ENCODE results near the gene CCDC85C.
"Not testable (repeated sequence)": the region's sequence is repeated elsewhere in the genome, so short reads cannot be mapped to it uniquely, and the experiment has no call there.

CCDC85C gene

GRCh38 chr14:99603471-99604277, at the start of gene CCDC85C:
TSS of gene CCDC85C (minus strand) at chr14:99604207. CDS start at chr14:99603959, 248 bp downstream.
- no peak for DNase-seq (ENCODE audit: low spot score)

GRCh38 chr14:99651953-99652746, 48.1 kb upstream of the CCDC85C start:
- DNase-seq (ENCODE audit: low spot score) = no peak

GRCh38 chr14:99650189-99650588, 46.2 kb upstream of the CCDC85C start:
- DNase-seq (ENCODE audit: low spot score) = no peak

- no peak for DNase-seq (ENCODE audit: low spot score)
Measured at GRCh38 chr14:99649643-99650042, 45.6 kb upstream of the CCDC85C start.

GRCh38 chr14:99649219-99649618, 45.2 kb upstream of the CCDC85C start:
- DNase-seq (ENCODE audit: low spot score) = no peak

GRCh38 chr14:99648027-99648784, 44.2 kb upstream of the CCDC85C start:
- DNase-seq (ENCODE audit: low spot score) = no peak

- no peak for DNase-seq (ENCODE audit: low spot score)
Measured at GRCh38 chr14:99647411-99647810, 43.4 kb upstream of the CCDC85C start.

GRCh38 chr14:99645545-99646505, 41.8 kb upstream of the CCDC85C start:
- no peak for DNase-seq (ENCODE audit: low spot score)

GRCh38 chr14:99644723-99645544, 40.9 kb upstream of the CCDC85C start, which contains the start of gene HHIPL1:
TSS of gene HHIPL1 (plus strand) at chr14:99645129. CDS start at chr14:99645208, 79 bp downstream.
- no peak for DNase-seq (ENCODE audit: low spot score)

- DNase-seq (ENCODE audit: low spot score) = no peak
Measured at GRCh38 chr14:99644035-99644587, 40.1 kb upstream of the CCDC85C start.

- no peak for DNase-seq (ENCODE audit: low spot score)
Measured at GRCh38 chr14:99643343-99643742, 39.3 kb upstream of the CCDC85C start.

GRCh38 chr14:99642771-99643170, 38.8 kb upstream of the CCDC85C start:
- DNase-seq (ENCODE audit: low spot score) = not testable (repeated sequence)

- no peak for DNase-seq (ENCODE audit: low spot score)
Measured at GRCh38 chr14:99637624-99638023, 33.6 kb upstream of the CCDC85C start.

GRCh38 chr14:99636487-99636886, 32.5 kb upstream of the CCDC85C start:
- no peak for DNase-seq (ENCODE audit: low spot score)

- DNase-seq (ENCODE audit: low spot score) = no peak
Measured at GRCh38 chr14:99635116-99635515, 31.1 kb upstream of the CCDC85C start.

GRCh38 chr14:99634443-99634842, 30.4 kb upstream of the CCDC85C start:
- DNase-seq (ENCODE audit: low spot score) = no peak

GRCh38 chr14:99633918-99634317, 29.9 kb upstream of the CCDC85C start:
- no peak for DNase-seq (ENCODE audit: low spot score)

GRCh38 chr14:99633141-99633540, 29.1 kb upstream of the CCDC85C start:
- no peak for DNase-seq (ENCODE audit: low spot score)

GRCh38 chr14:99632410-99633035, 28.5 kb upstream of the CCDC85C start:
- no peak for DNase-seq (ENCODE audit: low spot score)

All from HuH-7.5 (cell line).